GM18505 (cell line): ENCODE measurements around the gene PDLIM7.

ENCODE experiments used
- ATAC-seq: cut with Tn5 transposase; IDR thresholded peaks from one replicate; pipeline ENCODE4 v1.9.1; 2021; ENCODE audit not compliant: unreplicated experiment
- POLR2A ChIP-seq: IDR thresholded peaks from 4 replicates; pipeline ENCODE4 v1.6.1; 2011; ENCODE audit warnings: borderline replicate concordance; ENCODE audit not compliant: insufficient read depth, insufficient read length; ENCODE audit errors: extremely low read depth

Gene PDLIM7

DNA sequence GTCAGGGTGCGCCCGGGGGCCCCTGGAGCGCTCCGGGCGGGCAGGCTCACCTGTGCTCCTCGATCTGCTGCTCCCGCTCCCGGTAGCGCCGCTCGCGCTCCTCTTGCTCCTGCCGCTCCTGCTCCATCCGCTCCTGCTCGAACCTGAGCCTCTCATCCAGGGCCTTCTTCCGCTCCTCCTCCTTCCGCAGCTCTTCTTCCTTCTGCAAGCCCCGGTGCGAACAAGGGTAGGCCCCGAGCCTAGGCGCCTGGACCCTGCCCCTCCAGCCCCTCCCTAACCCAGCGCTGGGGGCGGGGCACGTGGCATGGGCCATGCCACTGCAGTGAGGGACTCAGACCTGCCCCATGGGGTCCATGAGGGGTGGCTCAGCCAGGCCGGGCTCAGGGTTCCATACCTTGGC lies 30.5 kb downstream of the PDLIM7 start:
- ATAC-seq: no peak
- no peak for TF ChIP-seq POLR2A

DNA sequence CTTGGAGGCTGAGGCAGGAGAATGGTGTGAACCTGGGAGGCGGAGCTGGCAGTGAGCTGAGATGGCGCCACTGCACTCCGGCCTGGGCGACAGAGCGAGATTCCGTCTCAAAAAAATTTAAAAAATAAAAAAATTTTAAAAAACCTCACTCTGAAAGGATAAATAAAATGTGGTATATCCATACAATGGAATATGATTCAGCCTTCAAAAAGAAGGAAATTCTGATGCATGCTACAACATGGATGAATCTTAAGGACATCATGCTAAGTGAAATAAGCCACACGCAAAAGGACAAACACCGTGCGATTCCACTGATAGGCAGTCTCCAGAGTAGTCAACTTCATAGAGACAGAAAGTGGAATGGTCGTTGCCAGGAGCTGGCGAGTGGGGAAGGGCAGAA lies 32.4 kb downstream of the PDLIM7 start:
- ATAC-seq: no peak
- TF ChIP-seq POLR2A: no peak

- ATAC-seq: no peak
- no peak for TF ChIP-seq POLR2A
Observed at GRCh38 chr5:177462021-177462670, 35.3 kb downstream of the PDLIM7 start.

- TF ChIP-seq POLR2A: no peak
- no peak for ATAC-seq
Observed at GRCh38 chr5:177459819-177460628, 37.4 kb downstream of the PDLIM7 start.

DNA sequence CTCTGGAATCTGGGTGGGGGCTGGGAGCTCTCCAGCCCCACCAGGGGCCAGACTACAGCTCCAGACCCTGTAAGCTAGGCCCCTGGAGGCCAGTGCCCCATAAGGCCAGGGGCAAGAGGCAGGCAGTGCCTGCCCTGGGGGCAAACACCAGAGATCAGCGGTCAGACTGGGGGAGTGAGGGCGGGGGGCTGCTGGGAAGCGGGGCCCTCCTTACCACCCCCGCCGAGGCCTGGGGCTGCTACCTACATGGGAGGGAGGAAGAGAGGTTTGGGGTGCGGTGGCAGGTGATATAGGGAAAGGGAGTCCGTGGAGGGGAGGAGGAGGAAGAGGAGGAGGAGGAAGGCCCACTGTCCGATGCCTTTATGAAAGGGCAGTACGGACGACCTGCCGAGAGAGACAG lies 38.0 kb downstream of the PDLIM7 start:
- TF ChIP-seq POLR2A: no peak
- no peak for ATAC-seq

GRCh38 chr5:177458912-177459350 lies 38.5 kb downstream of the PDLIM7 start:
- no peak for ATAC-seq
- no peak for TF ChIP-seq POLR2A

DNA sequence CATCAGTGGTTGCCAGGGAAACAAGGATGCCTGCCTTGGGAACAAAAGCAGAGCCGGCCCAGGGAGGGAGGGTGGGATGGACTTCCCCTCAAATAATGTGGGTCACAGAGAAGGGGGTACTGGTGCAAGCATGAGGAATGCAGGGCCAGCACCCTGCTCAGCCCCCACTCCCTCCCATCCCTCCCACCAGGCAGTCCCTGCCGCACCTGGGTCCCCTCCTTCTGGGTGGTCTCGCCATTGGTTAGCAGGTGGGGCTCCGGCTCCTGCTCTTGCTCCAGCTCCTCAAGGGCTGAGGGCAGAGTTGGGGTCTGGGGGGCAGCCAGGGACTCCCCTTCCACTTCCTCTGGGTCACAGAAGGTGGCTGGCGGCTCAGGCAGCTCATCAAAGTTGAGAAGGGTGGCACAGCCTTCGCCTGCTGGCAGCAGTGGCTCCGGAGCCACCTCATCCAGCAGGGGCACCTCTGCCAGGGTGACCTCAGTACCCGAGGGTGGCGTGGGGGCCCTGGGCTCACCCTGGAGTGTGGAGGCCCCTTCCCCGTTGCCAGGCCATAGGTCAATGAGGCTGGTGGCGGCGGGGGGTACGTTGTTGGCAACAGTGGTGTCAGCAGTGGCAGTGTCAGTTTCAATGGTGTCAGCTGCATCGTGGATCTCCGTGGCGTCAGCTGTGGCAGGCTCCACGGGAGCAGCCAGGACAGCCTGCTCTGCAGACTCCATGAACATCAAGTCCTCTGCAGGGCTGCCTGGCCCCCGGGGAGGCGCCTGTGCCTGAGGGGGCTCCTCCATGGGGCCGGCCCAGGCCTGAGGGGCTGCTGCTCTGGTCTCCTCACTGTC lies 39.3 kb downstream of the PDLIM7 start:
- no peak for ATAC-seq
- no peak for TF ChIP-seq POLR2A

- peak; percentile 25 for ATAC-seq
- TF ChIP-seq POLR2A: no peak
Observed at GRCh38 chr5:177456976-177457851, 40.2 kb downstream of the PDLIM7 start.

- no peak for ATAC-seq
Observed at GRCh38 chr5:177456591-177456964, 40.8 kb downstream of the PDLIM7 start.

DNA sequence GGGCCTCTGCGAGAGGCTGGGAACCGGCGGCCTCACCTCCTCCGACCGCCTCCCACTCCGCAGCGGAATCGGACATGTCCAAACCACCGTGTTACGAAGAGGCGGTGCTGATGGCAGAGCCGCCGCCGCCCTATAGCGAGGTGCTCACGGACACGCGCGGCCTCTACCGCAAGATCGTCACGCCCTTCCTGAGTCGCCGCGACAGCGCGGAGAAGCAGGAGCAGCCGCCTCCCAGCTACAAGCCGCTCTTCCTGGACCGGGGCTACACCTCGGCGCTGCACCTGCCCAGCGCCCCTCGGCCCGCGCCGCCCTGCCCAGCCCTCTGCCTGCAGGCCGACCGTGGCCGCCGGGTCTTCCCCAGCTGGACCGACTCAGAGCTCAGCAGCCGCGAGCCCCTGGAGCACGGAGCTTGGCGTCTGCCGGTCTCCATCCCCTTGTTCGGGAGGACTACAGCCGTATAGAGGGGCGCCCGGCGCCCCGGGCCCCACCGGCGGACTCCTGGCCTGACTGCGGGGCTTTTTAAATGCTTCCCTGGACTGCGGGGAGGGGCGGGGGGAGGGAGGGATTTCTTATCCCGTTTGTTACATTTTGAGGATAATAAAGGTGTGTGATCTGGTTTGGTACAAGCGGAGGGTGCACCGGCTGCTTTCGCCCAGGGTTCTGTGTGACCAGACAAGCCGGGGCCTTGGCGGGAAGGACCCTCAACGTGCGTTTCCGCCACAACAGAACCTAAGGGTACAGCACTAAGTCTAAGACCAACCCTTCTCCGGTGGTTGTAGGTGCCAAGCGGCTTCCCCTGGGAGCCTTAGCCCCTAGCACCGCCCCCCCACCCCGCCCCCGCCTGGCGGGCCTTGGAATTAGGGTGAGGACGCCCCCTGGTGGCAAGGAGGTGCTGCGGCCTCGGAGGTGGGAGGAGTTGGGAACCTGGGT lies 41.5 kb downstream of the PDLIM7 start:
- no peak for TF ChIP-seq POLR2A
- peak; percentile 9 for ATAC-seq

More at GRCh38 chr5:177456591-177456964, 40.8 kb downstream of the PDLIM7 start:
- TF ChIP-seq POLR2A: no peak

GRCh38 chr5:177455036-177455660 lies 42.3 kb downstream of the PDLIM7 start:
- TF ChIP-seq POLR2A: no peak
- ATAC-seq: peak; percentile 49
